Stimulated activated CD8-positive, alpha-beta memory T cell treated with anti-CD3 and anti-CD28 coated beads, Interleukin-7, amount 100 ng/mL, for 1 hour (primary cell): ENCODE data around the gene LZTS3.
"Not testable (repeated sequence)": the region's sequence is repeated elsewhere in the genome, so short reads cannot be mapped to it uniquely, and the experiment has no call there.

ENCODE experiments used
- DNase-seq, 2 donors: peaks; one replicate each; pipeline ENCODE4 v3.0.0-alpha.2; 2020; ENCODE audit warnings: low read depth in 2 of 2

The LZTS3 gene

DNA sequence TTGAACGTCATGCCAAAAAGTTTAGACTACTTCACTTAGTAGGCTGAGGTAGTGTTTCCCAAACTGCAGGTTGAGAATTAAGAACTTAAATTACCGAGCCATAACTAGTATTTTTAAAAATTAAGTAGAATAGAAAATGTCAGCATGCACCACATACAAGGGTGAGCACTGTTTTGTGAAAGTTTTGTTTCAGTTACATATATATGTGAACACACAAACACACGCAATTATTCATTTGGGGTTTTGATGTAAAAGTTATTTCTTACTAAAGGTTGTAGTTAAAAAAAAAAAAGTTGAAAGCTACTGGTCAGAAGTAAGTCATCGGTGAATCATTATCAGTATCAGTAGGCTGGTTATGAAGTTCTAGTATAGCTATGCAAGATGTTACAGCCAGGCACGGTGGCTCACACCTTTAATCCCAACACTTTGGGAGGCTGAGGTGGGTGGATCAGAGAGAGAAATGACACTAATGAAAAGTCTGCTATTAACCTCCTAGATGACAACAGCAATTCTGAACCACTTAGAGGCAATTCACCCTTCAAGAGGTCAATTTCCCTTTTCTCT lies 37.8 kb downstream of the LZTS3 start:
- DNase-seq, result no peak

DNA sequence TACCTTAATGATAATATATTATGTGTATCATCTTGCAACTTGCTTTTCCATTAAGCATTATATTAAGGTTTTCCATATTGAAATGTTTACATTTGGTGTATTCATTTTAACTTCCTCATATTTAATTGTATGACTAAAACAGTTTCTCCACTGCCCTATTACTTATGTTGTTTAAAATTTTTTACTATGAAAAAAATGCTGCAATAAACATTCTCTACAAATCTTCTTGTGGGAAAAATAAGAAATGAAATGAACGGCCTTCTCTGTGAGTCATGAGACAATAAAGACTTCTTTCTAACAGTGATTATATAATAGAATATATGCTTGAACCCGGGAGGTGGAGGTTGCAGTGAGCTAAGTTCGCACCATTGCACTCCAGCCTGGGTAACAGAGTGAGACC lies 39.2 kb downstream of the LZTS3 start:
- DNase-seq, result no peak

DNA sequence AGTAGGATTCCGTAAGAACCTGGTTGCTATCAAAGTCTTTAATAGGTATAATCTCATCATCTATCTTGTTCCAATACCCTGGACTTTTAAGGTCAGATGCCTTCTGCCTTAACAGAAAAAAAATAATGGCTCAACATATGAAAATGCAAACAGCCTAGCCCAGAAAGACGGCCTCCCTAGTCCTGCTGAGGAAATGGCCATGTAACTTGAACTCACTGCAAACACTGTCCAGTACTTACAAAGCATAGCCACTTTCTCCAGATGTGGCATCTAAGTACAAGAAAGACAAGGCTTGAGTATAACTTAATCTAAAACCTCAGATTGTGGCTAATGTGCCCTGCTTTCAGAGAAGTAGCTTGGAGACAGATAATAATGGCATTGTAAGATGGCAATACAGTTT lies 40.2 kb downstream of the LZTS3 start:
- no peak for DNase-seq

DNA sequence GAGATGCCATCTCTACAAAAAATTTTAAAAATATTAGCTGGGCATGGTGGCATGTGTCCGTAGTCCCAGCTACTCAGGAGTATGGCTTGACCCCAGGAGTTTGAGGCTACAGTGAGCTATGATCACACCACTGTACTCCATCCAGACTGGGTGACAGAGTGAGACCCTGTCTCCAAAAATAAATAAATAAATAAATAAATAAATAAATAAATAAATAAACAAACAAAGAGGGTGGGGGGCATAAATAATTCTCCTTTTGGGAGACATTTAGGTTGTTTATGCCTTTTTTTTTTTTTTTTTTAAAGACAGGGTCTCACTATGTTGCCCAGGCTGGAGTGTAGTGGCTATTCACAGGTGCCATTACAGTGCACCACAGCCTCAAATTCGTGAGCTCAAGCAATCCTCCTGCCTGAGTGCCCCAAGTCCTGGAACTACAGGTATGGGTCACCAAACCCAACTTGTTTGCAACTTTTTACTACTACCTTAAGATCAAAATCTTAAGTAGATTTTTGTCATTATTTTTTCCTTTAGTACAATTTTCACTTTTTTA lies 43.2 kb downstream of the LZTS3 start:
- DNase-seq, result no peak

DNA sequence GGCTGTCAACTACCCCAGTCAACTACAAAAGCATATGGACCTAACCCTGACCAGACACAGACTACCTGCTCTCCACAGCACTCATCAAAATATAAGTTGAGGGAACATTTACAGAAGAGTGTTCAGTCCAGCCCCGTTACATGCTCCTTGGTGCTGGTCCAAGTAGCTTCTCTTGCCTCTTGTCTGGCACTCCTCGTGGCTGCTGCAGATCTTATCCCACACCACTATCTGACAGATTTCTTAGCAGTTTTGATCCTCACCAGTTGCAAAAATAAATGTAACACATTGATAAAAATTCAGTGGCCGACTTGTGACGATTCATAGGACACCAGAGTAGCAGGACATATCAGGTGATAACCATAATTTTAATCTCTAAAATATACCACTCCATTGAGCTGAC lies 44.3 kb downstream of the LZTS3 start:
- no peak for DNase-seq

DNA sequence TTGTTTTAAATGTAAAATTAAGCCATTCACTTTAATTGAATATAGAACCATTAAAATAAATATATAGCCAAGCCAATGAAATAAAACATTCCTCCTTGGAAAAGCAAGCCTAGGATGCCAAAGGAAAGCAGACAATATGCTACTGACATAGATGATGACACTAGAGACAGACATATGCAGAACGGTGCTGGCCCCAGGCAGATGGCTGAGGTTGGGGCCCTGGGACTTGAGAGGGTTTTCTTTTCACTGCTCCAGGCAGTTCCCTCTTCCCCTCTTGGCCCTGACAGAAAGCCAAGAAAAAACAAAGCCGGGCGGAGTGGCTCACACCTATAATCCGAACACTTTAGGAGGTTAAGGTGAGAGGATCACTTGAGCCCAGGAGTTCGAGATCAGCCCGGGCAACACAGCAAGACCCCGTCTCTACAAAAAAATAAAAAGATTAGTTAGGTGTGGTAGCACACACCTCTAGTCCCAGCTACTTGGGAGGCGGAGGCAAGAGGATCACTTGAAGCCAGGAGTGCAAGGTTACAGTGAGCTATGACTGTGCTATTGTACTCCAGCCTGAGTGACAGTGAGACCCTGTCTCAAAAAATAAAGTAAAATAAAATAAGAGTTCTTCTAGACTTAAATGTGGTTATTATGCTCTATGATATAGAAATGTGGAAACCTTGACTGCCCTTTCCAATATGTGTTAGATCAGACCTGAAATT lies 44.9 kb downstream of the LZTS3 start:
- DNase-seq, result no peak

DNA sequence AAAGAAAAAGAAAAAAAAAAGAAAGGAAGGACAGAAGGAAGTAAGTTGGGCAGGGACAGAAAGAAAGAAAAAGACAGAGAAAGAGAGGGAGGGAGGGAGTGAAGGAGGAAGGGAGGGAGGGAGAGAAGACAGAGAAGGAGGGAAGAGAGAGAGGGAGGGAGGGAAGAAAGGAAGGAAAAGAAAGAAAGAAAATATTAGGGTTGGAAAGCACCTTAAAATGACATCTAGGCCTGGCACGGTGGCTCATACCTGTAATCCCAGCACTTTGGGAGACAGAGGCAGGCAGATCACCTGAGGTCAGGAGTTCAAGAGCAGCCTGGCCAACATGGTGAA lies 46.9 kb downstream of the LZTS3 start:
- DNase-seq, result no peak

DNA sequence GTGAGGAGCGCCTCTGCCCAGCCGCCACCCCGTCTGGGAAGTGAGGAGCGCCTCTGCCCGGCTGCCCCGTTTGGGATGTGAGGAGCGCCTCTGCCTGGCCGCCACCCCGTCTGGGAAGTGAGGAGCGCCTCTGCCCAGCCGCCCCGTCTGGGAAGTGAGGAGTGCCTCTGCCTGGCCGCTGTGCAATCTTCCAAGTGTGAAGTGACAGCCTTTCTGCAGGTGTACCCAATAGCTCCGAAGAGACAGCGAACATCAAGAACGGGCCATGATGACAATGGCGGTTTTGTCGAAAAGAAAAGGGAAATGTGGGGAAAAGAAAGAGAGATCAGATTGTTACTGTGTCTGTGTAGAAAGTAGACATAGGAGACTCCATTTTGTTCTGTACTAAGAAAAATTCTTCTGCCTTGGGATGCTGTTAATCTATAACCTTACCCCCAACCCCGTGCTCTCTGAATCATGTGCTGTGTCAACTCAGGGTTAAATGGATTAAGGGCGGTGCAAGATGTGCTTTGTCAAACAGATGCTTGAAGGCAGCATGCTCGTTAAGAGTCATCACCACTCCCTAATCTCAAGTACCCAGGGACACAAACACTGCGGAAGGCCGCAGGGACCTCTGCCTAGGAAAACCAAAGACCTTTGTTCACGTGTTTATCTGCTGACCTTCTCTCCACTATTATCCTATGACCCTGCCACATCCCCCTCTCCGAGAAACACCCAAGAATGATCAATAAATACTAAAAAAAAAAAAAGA lies 47.4 kb downstream of the LZTS3 start:
- not testable (repeated sequence) for DNase-seq

DNA sequence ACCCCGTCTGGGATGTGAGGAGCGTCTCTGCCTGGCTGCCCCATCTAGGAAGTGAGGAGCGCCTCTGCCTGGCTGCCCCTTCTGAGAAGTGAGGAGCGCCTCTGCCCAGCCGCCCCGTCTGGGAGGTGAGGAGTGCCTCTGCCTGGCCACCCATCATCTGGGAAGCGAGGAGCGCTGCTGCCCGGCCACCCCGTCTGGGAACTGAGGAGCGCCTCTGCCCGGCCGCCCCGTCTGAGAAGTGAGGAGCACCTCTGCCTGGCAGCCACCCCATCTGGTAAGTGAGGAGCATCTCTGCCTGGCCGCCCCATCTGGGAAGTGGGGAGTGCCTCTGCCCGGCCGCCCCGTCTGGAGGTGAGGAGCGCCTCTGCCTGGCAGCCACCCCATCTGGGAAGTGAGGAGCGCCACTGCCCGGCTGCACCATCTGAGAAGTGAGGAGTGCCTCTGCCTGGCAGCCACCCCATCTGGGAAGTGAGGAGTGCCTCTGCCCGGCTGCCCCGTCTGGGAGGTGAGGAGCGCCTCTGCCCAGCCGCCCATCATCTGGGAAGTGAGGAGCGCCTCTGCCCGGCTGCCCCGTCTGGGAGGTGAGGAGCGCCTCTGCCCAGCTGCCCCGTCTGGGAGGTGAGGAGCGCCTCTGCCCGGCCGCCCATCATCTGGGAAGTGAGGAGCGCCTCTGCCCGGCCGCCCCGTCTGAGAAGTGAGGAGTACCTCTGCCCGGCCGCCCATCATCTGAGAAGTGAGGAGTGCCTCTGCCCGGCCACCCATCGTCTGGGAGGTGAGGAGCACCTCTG lies 48.4 kb downstream of the LZTS3 start:
- DNase-seq, result not testable (repeated sequence)

DNA sequence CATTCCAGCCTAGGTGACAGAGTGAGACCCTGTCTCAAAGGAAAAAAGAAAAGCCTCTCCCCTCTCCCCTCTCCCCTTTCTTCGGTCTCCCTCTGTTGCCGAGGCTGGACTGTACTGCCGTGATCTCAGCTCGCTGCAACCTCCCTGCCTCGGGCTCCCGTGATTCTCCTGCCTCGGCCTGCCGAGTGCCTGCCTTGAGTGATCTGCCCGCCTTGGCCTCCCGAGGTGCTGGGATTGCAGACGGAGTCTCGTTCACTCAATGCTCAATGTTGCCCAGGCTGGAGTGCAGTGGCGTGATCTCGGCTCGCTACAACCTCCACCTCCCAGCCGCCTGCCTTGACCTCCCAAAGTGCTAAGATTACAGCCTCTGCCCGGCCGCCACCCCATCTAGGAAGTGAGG lies 49.2 kb downstream of the LZTS3 start:
- not testable (repeated sequence) for DNase-seq

DNA sequence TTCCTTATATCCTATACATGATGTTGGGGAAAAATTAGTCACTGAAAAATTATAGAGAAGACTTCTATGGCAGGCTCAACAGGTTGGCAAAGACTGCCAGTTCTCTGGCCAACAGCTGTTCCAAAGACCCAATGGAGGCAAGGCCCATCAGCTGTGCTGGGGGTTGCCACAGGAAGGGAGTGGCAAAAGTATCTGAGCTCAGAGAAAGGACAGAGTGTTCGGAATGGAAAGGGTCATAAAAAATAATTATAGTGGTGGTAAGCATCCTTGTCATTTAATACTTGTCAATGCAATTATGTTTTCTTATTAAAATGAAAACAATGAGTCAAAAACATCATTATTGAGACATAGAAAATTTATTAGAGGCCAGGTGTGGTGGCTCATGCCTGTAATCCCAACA lies 49.8 kb downstream of the LZTS3 start:
- DNase-seq, result no peak

DNA sequence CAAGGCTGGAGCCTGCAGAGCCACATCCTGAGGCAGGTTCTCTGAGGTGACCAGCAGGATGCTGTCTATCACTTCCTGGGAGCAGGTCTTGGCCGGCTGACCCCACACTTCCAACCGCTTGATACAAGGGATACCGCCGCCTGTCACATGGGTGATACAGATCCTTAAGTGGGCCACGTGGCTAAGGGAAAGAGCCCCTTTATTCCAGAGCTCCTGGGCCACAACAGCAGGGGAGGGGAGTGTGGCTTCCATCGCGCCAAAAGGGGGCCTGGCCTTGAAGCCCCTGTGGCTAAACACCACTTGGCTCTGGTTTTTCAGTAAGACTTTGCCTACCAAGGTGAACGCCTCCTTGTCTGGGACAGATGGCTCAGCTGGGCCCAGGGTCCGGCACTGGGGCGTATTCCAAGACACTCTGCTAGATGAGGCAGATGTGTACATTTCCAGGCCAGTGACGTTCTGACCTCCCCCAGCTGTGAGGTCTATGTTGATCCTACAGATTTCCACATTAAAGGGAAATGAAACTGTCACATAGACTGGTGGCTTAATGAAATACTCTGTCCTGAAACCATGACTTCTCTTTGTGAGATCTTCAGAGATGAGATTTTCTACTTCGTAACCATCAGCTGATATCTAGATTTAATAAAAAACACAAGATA lies 51.3 kb downstream of the LZTS3 start:
- DNase-seq, result no peak

DNA sequence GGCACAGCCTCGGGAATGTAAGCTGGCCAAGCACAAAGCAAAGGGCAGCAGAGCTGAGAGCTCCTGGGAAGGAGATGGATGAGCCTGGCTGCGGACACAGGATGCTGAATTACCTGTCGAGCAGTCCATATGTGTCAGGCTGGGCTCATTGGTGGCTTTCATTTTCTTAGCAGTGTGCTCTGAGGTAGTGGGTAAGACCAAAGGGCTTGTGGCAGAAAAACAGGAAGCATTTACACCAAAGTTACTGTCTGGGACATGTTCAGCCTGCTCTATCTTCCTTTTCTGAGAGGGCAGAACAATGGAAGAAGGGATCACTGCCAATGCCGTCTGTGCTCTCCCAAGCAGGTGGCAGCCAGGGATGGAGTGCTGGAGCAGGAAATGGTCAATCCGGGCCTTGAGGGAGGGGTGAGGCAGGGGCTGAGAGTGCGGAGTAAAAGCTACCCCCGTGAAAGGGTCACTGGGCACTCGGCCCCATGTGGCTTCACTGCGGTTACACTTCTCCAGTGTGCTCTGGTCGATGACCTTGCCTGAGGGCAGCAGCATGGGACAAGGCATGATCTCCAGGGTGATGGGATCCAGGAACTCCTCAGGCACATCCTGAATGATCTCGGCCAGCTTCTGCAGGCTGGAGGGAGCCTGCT lies 52.0 kb downstream of the LZTS3 start:
- no peak for DNase-seq

DNA sequence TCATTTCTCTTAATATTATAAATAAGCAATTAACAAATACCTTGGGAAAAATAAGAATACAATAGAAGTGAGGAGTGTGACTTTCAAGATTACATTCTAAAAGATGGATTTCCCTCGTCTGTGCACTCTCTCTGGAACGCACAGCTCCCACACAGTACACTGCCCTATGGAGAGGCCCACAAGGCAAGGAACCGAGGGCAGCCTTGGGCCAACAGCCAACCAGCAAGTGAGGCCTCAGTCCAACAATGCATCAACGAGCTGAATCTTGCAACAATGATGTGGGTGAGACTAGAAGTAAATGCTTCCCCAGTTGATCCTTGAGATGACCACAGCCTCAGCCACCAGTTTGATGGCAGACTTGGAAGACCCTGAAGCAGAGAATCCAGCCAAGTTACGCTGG lies 54.3 kb downstream of the LZTS3 start:
- DNase-seq, result no peak

DNA sequence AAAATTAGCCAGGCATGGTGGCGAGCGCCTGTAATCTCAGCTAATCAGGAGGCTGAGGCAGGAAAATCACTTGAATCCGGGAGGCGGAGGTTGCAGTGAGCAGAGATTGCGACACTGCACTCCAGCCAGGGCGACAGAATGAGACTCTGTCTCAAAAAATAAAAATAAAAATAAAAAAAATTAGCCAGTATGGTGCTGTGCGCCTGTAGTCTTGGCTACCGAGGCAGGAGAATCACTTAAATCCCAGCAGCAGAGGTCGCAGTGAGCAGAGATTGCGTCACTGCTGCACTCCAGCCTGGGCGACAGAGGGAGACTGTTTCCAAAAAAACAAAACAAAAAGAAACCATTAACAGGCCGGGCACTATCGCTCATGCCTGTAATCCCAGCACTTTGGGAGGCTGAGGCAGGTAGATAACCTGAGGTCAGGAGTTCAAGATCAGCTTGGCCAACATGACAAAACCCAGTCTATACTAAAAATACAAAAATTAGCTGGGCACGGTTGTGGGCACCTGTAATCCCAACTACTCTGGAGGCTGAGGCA lies 55.4 kb downstream of the LZTS3 start:
- DNase-seq, result not testable (repeated sequence)

DNA sequence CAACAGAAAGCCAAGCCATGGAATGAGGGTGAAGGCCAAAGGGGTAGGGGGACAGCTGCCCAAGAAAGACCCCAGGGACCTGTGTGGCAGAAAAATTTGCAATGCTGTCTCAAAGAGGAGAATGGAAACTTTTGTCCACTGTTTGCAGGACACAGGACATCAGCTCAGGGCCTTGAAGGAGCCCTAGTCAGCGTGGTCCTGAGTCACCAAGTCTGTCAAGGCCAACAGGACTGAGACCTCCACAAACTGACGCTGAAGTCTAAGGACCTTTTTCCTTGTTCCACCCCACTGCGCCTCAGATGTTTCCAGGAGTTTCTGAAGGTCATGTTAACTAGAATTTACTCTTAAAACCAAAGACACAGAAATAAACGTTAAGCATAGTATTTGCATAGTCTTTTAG lies 57.0 kb downstream of the LZTS3 start:
- DNase-seq, result no peak

DNA sequence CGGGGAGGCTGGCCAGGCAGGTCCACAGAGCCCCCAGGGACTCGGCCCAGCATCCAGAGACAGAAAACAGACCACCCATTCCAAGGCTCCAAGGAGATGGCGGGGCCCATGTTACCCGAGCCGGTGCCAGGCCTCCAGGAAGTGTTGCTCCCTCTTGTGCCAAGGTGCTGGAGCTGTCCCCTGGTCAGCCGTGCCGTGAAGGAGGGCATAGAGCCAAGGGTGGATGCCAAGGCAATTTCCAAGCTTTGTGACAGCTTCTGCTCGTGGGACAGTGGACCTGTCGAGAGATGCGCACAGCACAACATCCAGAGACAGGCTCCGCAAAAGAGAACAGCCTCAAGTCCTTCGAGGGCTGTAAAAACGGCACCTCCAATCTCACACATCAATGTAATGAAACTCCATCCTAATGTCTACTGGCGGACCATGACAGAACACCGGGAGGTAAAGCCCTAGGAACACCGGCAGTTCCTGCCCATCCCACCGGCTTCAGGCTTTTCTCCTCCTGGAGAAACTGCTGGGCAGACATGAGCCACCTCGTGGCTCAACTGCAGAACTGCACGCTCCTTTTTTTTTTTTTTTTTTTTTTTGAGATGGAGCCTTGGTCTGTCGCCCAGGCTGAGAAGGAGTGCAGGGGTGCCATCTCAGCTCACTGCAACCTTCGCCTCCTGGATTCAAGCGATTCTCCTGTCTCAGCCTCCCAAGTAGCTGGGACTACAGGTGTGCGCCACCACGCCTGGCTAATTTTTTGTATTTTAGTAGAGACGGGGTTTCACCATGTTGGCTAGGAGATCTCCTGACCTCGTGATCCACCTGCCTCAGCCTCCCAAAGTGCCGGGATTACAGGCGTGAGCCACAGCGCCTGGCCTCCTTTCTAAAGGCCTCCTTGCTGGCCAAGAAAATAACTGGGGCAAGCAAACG lies 57.9 kb downstream of the LZTS3 start:
- DNase-seq, result no peak
